Measurements from ENCODE around the gene ZNF81.
"Not testable (repeated sequence)": the region's sequence is repeated elsewhere in the genome, so short reads cannot be mapped to it uniquely, and the experiment has no call there.

ZNF81 gene

DNA sequence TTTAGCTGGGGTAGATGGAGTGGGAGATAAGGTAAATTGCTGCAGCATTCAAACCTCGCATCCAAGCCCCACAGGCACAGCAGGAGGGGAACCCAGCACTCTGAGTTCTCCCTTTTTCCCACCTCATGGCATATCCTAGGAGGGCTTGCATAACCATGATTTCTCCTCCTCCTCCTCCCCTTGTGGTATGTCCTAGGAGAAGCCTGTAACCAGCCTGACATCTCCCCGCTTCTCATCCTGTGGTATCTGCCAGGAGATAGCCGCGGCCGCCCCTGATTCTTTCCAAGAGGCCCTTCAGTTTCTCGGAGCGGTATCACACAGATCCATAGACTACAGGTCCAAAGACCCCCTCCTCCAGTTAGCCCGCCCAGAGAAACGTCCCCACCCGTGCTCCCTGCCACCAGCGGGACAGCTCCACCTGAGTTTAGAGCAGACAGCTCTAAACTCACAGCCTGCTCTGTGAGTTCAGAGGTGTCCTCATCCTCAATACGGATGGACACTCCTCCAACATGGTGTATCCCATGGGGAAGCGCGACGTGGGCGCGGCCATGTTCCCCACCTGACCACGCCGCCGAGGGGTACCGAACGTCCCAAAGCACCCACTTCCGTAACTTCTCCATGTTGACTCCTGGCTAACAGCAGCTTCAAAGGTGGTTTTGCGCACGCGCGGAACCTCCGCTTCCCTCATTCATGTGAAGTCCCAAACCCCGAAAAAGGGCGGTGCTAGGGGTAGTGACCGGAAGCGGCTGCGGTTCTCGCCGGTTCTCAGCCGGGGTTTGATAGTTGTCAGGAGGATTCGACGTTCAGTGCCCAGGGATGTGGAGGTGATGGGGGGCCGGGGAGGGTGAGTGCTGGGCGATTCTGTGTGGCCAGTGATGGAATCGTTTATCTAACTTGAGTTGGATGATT lies at the start of gene ZNF81:
Gene ZNF81 (plus strand): TSS at position 739 of the 909 bp plus-strand sequence. CDS start 9,366 bp downstream, outside the sequence.
- peak; percentile 89 for DNase-seq

DNA sequence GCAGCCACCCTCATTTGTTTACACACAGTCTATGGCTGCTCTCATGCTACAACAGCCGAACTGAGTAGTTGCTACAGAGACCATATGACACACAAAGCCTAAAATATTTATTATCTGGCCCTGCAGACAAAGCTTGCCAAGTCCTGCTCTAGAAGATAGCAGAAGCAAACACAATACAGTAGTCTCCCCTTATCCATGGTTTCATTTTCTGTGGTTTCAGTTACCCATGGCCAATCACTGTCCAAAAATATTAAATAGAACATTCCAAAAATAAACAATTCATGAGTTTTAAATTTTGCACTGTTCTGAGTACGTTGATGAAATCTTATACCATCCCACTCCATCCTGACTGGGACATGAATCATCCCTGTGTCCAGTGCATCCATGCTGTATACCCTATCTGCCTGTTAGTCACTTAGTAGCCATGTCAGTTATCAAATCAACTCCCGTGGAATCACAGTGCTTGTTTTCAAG lies 40.2 kb upstream of the ZNF81 start:
- no peak for DNase-seq

DNA sequence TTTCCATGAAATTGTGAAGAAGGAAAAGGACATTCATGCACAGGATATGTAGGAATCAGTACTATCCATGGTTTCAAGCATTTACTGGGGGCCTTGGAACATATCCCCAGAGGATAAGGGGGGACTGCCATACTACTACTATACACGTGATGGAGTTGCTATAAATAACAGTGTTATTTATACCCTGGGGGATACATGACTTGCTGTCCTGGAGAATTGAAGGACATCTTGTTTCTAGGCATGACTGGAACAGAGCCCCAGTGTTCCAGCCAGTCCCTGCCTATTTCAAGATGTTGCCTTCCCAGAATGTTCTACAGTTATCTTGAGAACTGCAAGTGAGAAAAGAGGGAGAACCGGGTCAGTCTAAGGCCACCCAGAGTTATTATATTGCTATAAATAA lies 39.6 kb upstream of the ZNF81 start:
- DNase-seq, result no peak

DNA sequence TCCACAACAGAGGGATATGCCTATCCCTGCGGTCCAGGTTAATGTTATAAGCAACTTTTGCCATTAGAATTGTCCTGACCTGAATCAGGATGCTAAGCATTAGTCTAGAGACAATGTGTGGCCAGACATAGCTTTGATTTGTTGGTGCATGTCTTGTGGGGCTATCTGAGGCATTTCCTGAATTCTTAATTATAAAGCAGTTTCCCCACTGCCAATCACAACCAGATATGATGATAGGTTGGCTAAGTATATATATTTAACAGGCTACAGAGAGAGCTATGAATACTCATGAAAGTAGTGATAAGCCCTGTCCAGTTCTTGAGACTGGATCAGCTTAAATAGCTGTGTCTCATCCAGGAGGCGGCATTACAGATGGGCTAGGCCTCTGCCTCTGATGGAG lies 37.8 kb upstream of the ZNF81 start:
- DNase-seq, result no peak

DNA sequence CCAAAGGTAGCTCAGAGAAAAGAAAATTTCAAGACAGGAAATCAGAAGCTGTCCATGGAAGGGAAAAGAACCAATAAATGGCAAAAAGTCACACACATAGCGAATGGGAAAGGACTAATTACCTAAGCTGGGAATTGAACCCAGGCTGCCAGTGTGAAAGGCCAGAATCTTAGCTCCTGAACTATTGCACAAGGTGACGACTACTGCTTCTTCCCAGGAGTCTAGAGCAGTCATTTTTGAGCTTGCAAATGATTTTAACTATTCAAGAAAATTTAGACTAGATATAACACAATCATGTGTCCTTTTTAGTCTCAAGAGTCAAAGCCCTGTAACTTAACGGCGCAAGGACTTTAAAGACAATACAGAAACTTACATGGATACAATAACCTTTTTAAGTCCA lies 34.1 kb upstream of the ZNF81 start:
- DNase-seq, result peak; percentile 38

DNA sequence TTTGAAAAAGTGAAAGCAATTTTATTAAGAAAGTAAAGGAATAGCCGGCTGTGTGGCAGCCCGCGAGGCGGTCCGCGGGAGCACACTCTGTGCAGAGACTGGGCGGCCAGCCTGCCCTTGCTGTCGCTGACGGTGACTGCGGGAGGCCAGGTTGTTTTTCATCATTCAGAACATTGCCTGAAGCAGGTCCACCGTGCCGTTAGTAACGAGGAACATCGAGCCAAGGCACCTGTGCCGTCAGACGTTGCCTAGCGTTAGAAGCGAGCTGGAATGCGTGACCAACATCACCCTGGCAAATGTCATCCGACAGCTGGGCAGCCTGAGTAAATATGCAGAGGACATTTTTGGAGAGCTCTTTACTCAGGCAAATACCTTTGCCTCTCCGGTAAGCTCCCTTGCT lies 33.6 kb upstream of the ZNF81 start:
- DNase-seq, result not testable (repeated sequence)

DNA sequence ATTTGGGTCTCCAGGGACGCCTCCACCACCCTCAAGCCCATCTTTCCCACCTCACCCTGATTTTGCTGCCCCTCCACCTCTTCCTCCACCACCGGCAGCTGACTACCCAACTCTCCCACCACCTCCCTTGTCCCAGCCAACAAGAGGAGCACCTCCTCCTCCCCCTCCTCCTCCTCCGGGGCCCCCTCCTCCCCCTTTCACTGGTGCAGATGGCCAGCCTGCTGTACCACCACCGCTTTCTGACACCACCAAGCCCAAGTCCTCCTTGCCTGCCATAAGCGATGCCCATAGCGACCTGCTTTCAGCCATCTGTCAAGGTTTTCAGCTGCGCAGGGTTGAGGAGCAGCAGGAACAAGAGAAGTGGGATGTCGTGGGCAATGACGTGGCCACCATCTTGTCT lies 32.4 kb upstream of the ZNF81 start:
- DNase-seq, result no peak

DNA sequence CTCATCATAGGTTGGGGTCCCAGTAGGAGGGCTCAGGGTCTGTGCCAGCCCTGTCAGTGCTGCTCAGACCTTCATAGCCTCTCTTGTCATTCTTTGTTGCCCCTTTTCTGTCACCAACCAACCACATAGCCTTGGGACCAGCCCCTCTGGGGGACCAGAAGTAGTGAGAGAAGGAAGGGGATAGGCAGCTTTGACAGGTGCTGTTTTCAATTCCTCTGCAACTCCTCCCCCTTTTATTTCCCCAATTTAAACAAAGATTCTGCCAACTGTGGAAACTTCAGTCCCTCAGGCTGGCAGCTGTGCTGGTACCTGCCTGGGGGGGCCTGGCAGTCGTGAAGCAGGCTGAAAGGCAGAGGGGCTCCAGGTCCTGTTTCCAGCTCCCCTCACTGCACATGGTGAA lies 30.9 kb upstream of the ZNF81 start:
- DNase-seq, result not testable (repeated sequence)

DNA sequence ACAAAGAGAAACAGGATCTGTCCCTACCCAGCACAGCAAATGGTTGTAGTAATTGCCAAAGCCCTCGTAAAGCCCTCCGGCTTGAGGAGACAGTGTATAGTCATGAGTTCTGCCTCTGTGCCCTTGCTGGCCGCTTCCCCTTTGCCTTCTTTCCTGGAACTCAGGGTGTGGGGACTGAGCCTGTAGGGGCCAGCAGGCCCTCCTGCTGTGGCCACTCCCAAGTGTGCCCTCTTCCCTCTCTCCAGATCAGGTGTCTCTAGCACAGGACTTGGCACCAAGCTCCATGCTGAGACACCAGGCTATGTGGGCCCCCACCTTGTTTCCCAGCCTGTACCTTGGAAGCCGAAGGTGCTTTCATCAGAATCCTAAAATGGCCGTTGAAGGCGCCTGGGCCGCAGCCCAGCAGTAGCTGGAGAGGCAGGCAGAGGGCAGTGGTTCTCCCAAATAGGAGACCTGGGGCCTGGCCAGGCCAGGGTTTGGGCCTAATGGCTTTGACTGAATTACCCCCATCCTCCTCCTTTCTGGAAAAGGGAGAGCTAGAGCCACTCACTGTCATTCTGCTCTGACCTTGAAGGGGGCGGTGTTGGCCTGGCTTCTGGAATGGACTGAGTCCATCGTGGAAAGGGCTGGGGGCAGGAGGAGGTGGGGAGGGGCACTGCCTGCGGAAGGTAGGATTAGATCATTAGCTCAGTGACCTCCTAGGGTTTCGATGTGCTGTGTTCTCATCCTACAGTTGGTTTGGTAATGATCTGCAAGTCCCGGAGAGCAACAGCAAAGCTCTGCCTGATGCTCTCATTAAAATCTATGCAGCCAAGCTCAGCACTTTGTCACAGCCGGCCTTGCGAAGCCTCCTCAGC lies 30.1 kb upstream of the ZNF81 start:
- not testable (repeated sequence) for DNase-seq

DNA sequence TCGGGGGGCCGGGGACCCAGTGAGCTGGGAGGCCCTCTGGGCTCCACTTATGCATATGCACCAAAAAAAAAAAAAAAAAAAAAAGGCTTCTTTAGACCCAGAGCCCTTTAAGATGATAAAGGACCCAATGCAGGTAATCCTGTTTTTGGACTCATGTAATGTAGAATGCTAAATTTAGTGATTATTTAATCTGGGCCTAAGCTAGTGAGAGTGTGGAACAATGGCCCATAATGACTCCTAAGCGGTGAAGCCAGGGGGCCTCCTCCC lies 29.5 kb upstream of the ZNF81 start:
- not testable (repeated sequence) for DNase-seq

DNA sequence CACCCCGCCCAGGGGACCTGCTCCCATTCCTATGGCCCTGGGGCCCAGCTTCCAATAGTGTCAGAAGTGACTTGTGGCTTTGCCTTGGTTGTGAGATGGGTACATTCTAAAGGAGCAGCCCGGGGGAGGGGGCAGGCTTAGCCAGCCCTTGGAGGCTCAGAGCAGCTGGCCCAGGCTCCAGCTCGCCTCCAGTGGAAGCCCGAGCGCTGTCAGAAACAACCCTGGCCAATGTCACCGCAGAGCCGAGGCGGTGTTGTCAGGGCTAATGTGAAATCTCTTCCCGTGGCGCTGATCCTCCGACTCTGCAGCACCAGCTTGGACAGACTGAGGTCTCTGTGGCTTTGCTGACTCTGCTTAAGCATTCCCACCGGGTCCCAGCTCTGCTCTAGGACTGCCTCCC lies 29.2 kb upstream of the ZNF81 start:
- no peak for DNase-seq

DNA sequence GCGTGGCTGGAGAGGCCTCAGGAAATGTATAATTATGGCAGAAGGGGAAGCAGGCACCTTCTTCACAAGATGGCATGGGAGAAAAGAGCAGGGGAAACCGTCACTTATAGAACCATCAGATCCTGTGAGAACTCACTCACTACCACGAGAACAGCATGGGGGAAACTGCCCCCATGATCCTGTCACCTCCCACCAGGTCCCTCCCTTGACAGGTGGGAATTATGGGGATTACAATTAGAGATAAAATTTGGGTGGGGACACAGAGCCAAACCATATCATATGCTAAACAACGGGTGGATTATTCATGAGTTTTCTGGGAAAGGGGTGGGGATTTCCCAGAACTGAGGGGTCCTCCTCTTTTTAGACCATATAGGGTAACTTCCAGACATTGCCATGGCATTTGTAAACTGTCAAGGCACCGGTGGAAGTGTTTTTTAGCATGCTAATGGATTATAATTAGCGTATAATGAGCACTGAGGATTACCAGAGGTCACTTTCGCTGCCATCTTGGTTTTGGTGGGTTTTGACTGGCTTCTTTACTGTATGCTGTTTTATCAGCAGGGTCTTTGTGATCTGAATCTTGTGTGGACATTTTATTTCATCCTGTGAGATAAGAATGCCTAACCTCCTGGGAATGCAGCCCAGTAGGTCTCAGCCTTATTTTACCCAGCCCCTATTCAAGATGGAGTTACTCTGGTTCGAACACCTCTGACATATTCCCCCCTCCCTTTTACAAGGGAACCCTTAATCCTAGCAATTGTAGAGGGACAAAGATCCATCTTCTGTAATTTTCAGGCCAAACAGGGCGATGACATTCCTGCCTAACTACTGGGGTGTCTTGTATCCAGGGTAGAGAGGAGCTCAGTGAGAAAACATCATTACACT lies 27.6 kb upstream of the ZNF81 start:
- DNase-seq, result no peak

DNA sequence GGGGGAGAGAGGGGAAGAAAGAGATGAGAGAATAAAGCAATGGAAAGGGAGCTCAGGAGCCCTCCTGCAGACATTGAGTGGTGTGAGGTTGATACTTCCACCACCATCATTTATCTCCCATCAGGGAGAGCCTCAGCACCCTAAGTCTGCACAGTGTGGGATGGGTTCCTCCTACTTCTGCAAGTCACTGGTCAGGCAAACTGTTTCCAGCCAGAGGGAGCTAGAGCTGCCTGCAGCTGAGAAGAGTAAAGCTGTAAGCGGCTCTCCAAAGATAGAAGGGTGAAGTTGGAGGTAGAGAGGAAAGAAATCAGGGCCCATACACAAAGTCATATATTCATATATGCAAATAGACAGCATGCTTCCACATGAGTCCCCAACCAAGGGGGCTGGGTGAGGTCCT lies 21.9 kb upstream of the ZNF81 start:
- no peak for DNase-seq

DNA sequence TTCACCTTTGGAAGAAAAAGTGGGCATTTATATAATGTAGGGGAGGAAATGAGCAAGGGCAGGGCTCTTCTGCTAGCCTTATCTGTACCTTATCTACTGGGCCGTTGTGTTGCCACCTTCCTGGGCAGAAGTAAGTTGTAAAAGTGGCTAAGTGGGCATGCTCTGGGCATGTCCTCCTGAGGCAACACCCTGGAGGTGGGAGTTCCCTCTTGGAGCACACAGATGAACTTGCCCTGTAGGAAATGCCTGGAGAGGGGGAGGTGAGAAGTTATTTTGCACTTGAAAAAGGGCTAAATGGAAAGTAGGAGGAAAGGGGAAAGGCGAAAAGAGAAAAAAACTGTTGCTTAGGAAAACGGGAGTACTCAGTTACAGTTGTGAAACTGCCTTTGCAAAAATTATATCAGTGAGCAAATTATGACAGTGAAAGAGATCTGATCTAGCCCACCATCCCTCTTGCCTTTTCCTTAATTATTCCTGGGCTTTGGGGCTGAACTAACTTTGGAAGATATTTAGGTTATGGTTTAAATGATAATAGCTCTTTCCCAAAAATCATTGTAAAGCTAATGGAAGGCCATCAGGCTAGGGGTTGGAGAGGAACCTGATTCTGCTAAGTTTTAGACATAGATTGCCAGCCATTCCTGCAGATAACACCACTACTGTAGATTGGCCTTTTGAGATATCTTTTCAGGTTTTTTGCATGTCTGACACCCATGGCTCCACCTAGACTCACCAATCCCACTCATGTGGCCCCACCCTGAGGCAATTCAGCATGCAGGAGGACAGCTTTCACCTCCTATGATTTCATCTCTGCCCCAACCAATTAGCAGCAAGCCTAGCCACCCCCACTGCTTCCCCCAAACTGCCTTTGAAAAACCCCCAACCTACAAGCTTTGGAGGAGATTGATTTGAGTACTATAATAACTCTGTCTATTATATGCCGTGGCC lies 20.5 kb upstream of the ZNF81 start:
- no peak for DNase-seq

DNA sequence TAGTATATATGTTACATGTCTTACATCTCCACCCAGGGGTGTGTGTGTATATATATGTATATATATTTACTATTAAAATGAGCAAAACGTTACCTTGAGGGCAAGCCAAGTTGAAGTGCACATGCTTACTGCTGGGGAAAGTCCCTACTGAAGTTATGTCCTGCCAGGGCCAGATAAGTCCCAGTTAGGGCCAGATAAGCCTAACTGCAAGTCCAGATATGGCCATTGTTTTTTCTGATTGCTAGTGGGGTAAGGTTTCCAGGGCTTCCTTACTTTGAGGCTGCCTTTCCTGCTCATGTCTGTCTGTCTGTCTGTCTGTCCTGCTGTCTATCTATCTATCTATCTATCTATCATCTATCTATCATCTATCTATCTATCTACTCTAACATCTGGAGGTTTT lies 19.3 kb upstream of the ZNF81 start:
- no peak for DNase-seq

DNA sequence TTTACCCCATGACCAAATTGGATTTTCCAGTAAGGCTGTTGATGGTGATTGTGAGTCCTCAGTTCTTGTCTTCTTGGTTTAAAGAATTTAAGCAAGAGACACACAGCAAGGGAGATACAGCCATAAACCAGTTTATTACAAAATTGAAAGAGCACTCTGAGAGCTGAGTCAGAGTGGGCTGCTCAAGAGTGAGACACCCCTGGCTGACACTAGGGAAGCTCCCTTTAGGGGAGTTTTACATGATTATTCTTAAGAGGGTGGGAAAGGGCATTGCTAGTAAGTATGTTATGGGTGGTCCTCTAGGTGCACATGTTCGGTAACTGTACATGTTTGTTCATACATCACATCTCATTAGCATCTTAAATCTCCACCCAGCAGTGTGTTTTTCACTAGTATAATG lies 18.8 kb upstream of the ZNF81 start:
- DNase-seq, result no peak

DNA sequence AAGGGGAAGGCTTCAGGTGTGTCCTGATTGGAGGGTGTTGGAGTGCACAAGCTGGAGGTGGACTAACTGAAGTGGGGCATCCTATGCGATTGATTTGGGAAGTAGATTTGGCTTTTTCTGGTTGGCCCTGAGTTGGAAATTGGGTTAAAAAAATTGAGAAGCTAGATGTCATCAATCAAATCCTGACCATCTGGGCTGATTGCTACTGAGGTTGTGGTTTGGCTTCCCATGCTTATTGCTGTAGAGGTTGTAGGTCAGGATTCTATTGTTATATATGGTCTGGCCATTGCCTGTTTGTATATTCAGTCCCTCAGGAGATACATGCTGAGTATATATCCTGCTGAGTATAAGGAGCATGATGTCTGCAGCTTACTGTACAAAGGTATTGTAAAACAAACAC lies 7.7 kb upstream of the ZNF81 start:
- DNase-seq, result no peak

DNA sequence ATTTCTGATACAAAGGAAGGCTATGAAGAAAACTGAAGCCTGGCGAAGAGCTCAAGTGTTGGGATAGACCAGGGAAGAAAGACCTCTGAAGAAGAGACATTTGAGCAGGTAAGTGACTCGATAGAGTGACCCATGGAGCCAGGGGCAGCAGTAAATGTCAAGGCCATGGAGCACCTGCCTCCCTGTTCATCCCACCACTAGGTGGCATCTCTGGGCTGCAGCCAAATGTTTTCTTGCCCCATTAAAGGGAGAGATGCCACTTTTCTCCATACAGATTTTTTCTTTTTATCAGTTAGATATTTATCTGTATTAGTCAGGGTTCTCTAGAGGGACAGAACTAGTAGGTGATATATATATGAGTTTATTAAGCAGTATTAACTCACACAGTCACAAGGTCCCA lies 4.9 kb upstream of the ZNF81 start:
- peak; percentile 14 for DNase-seq

DNA sequence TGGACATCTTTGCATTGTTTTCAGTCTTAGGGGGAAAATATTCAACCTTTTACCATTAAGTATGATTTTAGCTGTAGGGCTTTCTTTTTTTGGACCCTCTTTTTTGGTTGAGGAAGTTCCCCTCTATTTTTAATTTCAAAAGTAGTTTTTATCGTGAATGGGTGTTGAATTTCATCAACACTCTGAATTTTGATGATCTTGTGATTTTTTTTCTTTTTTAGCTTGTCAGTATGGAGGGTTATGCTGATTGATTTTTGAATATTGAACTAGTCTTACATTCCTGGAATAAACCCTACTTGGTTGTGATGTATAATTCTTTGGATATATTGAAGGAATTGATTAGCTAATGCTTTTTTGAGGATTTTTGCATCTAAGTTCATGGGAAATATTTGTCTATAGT lies 1.7 kb downstream of the ZNF81 start:
- no peak for DNase-seq

DNA sequence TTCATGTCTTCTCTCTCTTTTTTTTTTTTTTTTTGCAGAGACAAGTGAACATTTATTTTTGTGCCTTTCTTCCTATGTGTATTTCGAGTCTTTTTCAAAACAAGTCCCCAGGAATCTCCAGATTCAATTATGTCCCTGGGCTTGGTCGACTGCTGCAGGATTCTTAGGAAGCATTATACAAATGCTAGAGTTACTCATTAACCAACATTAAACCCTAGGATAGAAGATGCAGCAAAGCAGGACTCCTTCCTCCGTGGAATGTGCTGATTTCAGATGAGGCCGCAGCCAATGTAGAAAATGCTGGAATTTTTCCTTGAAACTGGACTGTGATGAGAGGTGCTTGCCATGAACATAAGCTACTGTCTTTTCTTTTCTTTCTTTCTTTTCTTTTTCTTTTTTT lies 3.4 kb downstream of the ZNF81 start:
- DNase-seq, result no peak

DNA sequence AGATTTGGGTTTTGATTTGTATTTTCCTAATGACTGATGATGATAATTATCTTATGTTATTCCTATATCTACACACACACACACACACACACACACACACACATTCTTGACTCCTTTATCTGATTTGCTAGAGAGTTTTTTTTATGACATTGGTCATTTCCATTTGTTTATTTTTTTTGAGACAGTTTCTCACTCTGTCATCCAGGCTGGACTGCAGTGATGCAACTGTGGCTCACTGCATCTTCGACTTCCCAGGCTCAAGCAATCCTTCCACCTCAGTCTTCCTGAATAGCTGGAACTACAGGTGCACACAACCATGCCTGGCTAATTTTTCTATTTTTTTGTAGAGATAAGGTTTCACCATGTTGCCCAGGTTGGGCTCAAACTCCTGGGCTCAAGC lies 6.7 kb downstream of the ZNF81 start:
- no peak for DNase-seq

DNA sequence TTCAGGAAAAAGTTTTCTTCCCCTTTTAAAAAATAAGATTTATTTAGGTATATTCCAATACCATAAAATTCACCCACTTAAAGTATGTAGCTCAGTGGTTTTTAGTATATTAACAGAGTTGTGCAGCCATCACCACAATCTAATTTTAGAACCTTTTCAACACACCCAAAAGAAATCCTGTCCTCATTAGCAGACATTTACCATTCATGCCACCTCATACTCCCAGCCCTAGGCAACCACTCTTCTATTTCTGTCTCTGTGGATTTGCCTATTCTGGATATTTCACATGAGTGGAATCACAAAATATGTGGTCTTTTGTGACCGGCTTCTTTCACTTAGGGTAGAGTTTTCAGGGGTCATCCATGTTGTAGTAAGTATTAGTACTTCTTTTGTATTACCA lies 7.4 kb downstream of the ZNF81 start:
- DNase-seq, result no peak

All from DMS 273 treated with DMSO at 0.1 percent for 48 hours (cell line).